Spleen (tissue), 7 donors: Measurements from ENCODE around the gene ZDHHC11B.

Experiments used
- POLR2AphosphoS5 ChIP-seq, 3 donors: sonication (generic); formaldehyde crosslinking; IDR thresholded peaks; one replicate each; pipeline ENCODE4 v1.5.1; 2017; ENCODE audit warnings: antibody characterized with exemption in 3 of 3
- TF ChIP-seq, protein P1 (sequence below), 11 experiments: fragments of 200-600 bp in 7 of 11; fragments of 450-650 bp in 4 of 11; sonication (generic) in 4 of 11; IDR thresholded peaks in 8 of 11; conservative IDR thresholded peaks in 3 of 11; 1 replicate in 7 of 11; 2 replicates in 4 of 11; pipeline versions ENCODE4 v1.4.0 to v1.8.0; 2016 to 2021; ENCODE audit warnings: antibody characterized with exemption in 11 of 11, inconsistent platforms in 4 of 11, mild to moderate bottlenecking in 1 of 11
- donor health status: DM: no; HTN: no; CAD: no; lungs with moderate emphysema.
- donor health status: DM: no; HTN: no; CAD: no.
- donor health status: DM: no; HTN: no; CAD: no.

DNA sequence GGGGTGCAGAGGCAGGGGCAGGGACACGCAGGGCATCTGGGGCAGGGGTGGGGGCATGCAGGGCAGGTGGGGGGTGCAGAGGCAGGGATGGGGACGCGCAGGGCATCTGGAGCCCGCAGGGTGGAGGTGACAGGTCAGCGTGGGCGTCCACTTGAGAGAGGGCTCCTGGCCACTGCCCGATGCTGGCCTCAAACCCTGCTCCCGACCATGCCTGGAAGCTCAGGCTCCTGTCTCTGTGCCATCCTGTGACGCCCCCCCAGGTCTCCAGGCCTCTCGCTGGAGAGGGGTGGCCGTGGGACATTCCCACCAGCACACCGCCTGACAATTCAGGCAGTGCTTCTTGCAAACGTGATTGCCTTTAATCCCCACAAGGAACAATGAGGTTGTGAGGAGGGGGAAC, 33.0 kb downstream of the ZDHHC11B start:
- TF ChIP-seq, protein P1, sequence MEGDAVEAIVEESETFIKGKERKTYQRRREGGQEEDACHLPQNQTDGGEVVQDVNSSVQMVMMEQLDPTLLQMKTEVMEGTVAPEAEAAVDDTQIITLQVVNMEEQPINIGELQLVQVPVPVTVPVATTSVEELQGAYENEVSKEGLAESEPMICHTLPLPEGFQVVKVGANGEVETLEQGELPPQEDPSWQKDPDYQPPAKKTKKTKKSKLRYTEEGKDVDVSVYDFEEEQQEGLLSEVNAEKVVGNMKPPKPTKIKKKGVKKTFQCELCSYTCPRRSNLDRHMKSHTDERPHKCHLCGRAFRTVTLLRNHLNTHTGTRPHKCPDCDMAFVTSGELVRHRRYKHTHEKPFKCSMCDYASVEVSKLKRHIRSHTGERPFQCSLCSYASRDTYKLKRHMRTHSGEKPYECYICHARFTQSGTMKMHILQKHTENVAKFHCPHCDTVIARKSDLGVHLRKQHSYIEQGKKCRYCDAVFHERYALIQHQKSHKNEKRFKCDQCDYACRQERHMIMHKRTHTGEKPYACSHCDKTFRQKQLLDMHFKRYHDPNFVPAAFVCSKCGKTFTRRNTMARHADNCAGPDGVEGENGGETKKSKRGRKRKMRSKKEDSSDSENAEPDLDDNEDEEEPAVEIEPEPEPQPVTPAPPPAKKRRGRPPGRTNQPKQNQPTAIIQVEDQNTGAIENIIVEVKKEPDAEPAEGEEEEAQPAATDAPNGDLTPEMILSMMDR (IDR thresholded peaks at IDR 0.05 in 8 of 11, conservative IDR thresholded peaks at IDR 0.05 in 3 of 11) = no peak
- TF ChIP-seq POLR2AphosphoS5 (IDR thresholded peaks at IDR 0.05) = no peak
